Gastroesophageal sphincter (tissue), 3 donors: ENCODE measurements around the gene KIF16B.

Source experiments
- CTCF ChIP-seq, 4 experiments: fragments of 200-600 bp in 2 of 4; fragments of 450-650 bp in 2 of 4; sonication (generic) in 1 of 4; IDR thresholded peaks; one replicate each; pipeline ENCODE4 v1.5.1; 2017 to 2019; ENCODE audit warnings: antibody characterized with exemption in 4 of 4, mild to moderate bottlenecking in 2 of 4, moderate library complexity in 2 of 4
- EP300 ChIP-seq: sonication (generic); formaldehyde crosslinking; IDR thresholded peaks from one replicate; pipeline ENCODE4 v1.6.1; 2017; ENCODE audit warnings: antibody characterized with exemption, mild to moderate bottlenecking
- POLR2A ChIP-seq, 2 donors: fragments of 450-650 bp; IDR thresholded peaks; one replicate each; pipeline ENCODE4 v1.6.1; 2017; ENCODE audit warnings: antibody characterized with exemption in 2 of 2, mild to moderate bottlenecking in 2 of 2, moderate library complexity in 1 of 2

- TF ChIP-seq POLR2A (IDR thresholded peaks at IDR 0.05) (no peak), CTCF (IDR thresholded peaks at IDR 0.05) (no peak), EP300 (no peak)
These were observed 45.2 kb downstream of the KIF16B start for GRCh38 chr20:16528078-16528477.
